Lung microvascular endothelial cell (primary cell): Measurements from ENCODE around the gene SLC23A2. TPM values are rescaled to one million over a fixed set of nuclear protein-coding genes. Genes with fewer than 3 reads are reported as not detected.
A peak's percentile ranks its signal among the peaks of the same experiment; 100 is the strongest.

ENCODE experiments used
- DNase-seq, 2 donors: peaks; one replicate each; pipeline versions ENCODE4 v3.0.0 to v3.0.0-alpha.2; 2010; ENCODE audit warnings: low read depth in 2 of 2
- total RNA-seq: library from RNA; depleted of rRNA; stranded (reverse); fragments of >200 nt; gene quantifications from 2 replicates; pipeline ENCODE4 v1.2.1, GENCODE V29; 2014

Gene SLC23A2
- total RNA-seq, 1 donor from 2014 or later = 14.7 TPM

- peak in 1 of 2 donors; percentile 38 for DNase-seq
These were observed 186.5 kb downstream of the SLC23A2 start for GRCh38 chr20:4814696-4815252.

- peak in 1 of 2 donors; percentile 72 for DNase-seq
These were observed 187.2 kb downstream of the SLC23A2 start for GRCh38 chr20:4813863-4814695.

- DNase-seq = peak; percentile 38 to 48
These were observed 188.0 kb downstream of the SLC23A2 start for GRCh38 chr20:4813076-4813862.

GRCh38 chr20:4812641-4813075 is 188.7 kb downstream of the SLC23A2 start:
- DNase-seq = no peak

- DNase-seq = no peak
These were observed 189.1 kb downstream of the SLC23A2 start for GRCh38 chr20:4812216-4812615.

- no peak for DNase-seq
These were observed 189.6 kb downstream of the SLC23A2 start for GRCh38 chr20:4811661-4812181.

GRCh38 chr20:4811257-4811656 is 190.1 kb downstream of the SLC23A2 start:
- no peak for DNase-seq

GRCh38 chr20:4810426-4811019 is 190.8 kb downstream of the SLC23A2 start:
- DNase-seq = no peak

GRCh38 chr20:4809707-4810106 is 191.6 kb downstream of the SLC23A2 start:
- DNase-seq = no peak

- DNase-seq = no peak
These were observed 192.4 kb downstream of the SLC23A2 start for GRCh38 chr20:4808872-4809271.

- DNase-seq = no peak
These were observed 195.5 kb downstream of the SLC23A2 start for GRCh38 chr20:4805663-4806449.

- DNase-seq = no peak
These were observed 198.8 kb downstream of the SLC23A2 start for GRCh38 chr20:4802527-4802926.

Other genes starting within 250 kb of the SLC23A2 start
- gene RASSF2, start 177.9 kb downstream of the SLC23A2 start, total RNA-seq = 83.0 and 110 TPM in 2 replicates
- 73.2 and 92.9 TPM in 2 replicates for gene TMEM230, start 111.6 kb upstream of the SLC23A2 start, total RNA-seq
- 52.0 and 98.5 TPM in 2 replicates for gene PCNA, start 118.4 kb upstream of the SLC23A2 start, total RNA-seq
- gene CDS2, start 125.5 kb upstream of the SLC23A2 start, total RNA-seq = 42.1 and 64.3 TPM in 2 replicates